ENCODE measurements around the gene CHURC1.
A peak's percentile ranks its signal among the peaks of the same experiment; 100 is the strongest.

The CHURC1 gene

GRCh38 chr14:64958743-64959142 lies 44.5 kb downstream of the CHURC1 start:
- DNase-seq, result no peak

GRCh38 chr14:64960762-64961276 lies 46.6 kb downstream of the CHURC1 start:
- DNase-seq, result no peak

- DNase-seq, result no peak
These were observed 49.4 kb downstream of the CHURC1 start for GRCh38 chr14:64963611-64964010.

DNA sequence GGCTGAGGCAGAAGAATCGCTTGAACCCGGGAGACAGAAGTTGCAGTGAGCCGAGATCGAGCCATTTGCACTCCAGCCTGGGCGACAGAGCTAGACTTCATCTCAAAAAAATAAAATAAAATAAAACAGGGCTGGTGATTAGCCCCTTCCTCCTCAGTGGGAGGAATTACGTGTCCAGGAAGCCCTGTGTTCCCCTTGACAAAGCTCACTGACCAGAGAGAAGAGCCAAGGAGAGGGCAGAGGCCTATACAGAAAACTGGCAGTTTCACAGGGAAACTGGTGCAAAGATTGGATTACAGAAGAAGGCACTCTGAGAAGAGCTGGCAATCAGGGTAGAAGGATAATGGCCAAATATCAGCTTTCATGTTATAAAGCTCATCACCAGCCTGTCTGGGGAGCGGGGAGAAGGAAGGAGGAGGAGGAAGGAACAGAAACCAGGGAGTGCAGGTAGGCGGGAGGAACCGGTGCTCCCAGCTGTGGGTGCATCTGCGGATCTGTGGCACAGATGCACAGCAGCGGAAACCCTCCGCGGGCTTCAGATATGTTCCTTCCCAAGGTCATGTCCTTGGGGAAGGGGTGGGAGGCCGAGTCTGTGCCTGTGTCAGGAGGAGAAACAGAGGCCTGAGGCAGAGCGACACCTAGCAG lies 51.2 kb downstream of the CHURC1 start:
- DNase-seq, result no peak

- no peak for DNase-seq
These were observed 52.7 kb downstream of the CHURC1 start for GRCh38 chr14:64966976-64967375.

DNA sequence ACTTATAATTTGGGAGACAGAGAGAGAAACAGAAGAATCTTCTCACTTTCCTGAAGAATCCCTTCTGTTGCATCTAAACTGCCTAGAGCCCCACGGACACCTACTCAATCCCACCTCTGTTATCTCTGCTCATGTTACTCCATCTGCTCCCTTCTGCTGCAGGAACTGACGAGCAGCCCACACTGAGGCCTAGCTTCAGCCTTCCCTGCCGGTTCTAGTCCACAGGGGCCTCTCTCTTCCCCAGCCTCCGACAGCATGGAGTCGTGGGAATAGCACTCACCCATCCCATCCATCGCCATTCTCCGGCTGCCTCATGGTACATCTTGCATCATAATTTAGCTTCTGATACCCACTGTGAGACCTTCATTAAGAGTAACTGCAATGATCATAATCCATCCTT lies 53.9 kb downstream of the CHURC1 start:
- no peak for DNase-seq

GRCh38 chr14:64968651-64969050 lies 54.4 kb downstream of the CHURC1 start:
- DNase-seq, result no peak

DNA sequence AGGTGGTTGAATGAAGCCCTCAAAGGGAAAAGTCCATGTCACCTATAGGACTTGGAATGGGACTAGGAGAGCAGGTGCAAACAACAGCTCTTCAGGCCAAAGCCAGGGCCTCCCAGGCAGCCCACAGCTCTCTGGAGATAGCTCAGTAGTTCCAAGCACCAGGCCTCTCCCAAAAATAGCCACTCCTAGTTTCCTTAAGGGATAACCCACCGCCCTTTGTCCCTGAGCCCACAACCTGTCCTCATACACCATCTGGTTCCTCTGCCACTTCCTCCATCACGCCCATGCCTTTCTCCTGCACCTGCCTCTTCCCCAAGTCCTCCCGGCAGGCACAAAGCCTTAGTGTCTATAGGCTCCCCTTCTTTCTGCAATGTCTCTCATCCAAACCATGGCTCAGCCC lies 55.8 kb downstream of the CHURC1 start:
- DNase-seq, result no peak

GRCh38 chr14:64970776-64971477 lies 56.7 kb downstream of the CHURC1 start:
- DNase-seq, result no peak

DNA sequence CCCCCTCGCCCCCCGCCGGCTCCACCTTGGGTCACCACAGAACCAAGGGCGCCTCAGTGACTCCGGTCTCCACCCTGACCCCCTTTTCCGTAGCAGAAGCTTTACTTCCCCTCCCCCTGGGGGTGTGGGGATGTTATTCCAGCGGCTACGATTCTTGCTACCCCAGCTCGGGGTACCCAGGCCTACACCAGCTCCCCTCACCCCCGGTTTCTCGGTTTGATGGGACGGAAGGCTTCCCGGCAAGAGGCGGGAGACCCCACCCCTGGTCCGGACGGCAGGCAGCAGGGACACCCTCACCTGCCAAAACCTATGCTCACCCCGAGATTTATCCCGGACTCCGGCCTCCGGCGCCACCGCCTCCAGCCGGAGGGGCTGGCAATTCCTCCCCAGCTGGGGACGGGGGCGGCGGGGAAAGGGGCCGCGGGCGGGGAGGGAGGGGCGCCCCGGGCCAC lies 57.3 kb downstream of the CHURC1 start:
- no peak for DNase-seq

DNA sequence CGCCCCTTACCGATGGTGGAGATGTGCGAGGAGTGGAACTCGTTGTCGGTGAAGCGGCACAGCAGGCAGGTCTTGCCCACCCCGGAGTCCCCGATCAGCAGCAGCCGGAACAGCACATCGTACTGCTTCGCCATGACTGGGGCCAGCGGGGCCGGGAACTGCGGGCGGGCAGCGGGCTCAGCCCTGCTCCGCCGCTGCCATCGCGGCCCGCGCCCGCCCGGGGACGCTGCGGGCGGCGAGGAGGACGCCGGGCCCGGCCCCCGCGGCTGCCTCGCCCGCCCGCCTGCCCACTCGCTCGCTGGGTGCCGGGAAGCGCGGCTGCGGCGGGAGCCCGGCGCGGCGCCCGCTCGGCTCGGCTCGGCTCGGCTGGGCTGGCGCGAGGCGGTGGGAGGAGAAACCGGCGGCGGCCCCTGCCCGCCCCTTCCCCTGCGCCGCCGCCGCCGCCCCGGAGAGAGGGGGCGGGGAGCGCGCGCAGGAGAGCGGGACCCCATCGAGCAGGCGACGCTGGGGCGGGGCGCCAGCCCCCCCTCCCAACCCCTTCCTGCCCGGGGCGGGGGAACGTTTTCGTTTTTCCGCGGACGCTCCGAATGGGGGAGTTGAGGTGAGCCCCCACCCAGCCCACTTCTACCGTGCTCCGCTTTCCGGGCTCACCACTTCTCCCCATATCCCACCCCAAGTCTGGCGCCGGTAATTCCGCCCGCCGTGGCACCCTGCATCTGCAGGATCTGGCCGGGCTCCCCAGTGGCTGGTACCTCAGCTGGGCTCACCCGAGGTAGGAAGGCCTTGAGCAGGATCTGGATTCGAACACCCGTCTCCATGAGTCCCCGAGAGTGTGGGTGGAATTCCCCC lies 57.9 kb downstream of the CHURC1 start, which contains the start of gene RAB15:
Gene RAB15 (minus strand): TSS at position 394 of the 849 bp plus-strand sequence. CDS start 260 bp downstream, at position 134.
- DNase-seq, result peak; percentile 50 to 57

DNA sequence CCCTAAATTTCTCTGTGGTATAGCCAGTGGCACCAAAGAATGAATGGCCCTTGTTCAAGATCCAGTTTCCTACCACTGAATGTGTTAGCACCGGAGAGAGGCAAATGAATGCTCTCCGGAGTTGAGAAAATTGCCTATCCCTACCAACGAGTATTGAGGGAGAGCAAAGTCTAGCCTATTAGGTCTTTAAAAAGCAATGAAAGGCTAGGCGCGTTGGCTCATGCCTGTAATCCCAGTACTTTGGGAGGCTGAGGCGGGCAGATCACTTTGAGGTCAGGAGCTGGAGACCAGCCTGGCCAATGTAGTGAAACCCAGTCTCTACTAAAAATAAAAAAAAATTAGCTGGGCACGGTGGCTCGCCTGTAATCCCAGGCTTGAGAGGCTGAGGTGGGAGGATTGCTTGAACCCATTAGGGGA lies 58.8 kb downstream of the CHURC1 start:
- no peak for DNase-seq

DNA sequence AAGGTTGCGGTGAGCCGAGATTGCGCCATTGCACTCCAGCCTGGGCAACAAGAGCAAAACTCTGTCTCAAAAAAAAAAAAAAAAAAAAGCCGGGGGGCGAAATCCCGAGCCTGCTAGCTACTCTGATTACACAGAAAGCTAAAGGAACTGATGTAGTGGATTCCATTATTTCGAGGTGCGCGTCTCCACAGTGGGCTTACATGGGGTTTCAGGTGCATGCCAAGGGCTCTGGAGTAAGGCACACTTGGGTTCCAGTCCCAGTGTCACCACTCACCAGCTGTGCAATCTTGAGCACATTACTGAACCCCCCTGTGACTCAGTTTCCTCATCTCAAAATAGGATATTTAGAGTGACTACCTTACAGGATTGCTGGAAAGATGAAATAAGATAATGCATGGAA lies 59.6 kb downstream of the CHURC1 start:
- no peak for DNase-seq

DNA sequence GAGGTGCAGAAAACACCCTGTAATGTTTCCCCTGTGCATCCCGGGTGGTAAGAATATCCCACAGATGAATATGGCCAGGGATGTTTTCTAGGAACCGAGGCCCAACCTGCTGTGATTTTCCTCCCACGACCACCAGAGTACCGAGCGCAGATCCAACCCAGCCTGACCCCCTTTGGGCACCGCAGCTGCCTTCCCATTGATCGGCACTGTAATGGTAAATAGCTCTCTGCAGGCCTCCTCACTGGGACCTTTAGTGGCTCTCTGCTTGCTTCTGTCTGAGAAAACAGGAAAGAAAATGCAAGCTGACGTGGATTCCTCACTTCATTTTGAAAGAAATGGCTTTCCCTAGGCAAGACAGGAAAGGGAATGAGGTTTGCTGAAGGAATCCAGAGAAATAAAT lies 60.3 kb downstream of the CHURC1 start:
- no peak for DNase-seq

- DNase-seq, result no peak
These were observed 65.2 kb downstream of the CHURC1 start for GRCh38 chr14:64979336-64980074.

- no peak for DNase-seq
These were observed 69.4 kb downstream of the CHURC1 start for GRCh38 chr14:64983439-64984310.
